Stimulated activated CD8-positive, alpha-beta memory T cell treated with anti-CD3 and anti-CD28 coated beads, Interleukin-15, amount 100 ng/mL, for 24 hours (primary cell): ENCODE data around the gene UBE2Q1.
"Not testable (repeated sequence)": the region's sequence is repeated elsewhere in the genome, so short reads cannot be mapped to it uniquely, and the experiment has no call there.

Experiments used
- DNase-seq: peaks from one replicate; pipeline ENCODE4 v3.0.0-alpha.2; 2020; ENCODE audit warnings: low read depth

The UBE2Q1 gene

DNA sequence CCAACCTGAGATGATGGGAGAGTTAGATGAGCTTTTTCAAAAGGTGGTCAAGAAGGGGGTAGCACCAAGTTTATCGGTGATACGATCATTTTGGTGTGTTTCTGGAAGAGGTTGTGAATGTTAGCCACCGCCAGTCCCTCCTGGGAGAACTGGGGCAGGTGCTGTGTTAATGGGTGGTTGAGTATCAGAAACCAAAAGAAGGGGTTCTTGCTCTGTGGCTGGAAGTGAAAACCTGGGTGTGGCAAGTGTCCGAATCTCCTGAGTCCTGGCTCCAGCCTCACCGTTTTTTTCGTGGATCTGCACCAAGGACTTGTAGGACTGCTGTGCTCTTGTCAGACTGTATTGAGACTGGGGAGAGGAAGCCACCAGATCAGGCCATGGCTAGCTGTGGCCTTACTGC, 7.8 kb downstream of the UBE2Q1 start:
- DNase-seq: no peak

DNA sequence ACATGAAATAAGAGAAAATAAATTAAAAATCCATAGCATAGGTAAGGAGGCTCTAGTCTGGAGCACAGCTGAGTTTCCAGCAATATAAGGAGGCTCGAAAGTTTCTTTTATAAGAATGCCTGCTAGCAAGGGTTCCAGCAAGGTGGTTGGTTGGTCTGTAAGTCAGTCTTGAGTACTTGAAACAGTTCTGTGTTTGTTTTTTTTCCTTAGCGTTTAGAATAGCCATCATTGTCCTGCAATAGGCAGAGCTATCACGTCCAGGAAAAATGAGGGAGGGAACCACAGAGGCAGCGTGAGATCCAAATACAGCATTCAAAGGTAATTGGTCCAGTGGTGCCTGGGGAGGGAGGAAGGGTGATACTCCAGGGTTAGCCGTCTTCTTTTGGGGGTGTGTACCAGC, 8.4 kb downstream of the UBE2Q1 start:
- no peak for DNase-seq

DNA sequence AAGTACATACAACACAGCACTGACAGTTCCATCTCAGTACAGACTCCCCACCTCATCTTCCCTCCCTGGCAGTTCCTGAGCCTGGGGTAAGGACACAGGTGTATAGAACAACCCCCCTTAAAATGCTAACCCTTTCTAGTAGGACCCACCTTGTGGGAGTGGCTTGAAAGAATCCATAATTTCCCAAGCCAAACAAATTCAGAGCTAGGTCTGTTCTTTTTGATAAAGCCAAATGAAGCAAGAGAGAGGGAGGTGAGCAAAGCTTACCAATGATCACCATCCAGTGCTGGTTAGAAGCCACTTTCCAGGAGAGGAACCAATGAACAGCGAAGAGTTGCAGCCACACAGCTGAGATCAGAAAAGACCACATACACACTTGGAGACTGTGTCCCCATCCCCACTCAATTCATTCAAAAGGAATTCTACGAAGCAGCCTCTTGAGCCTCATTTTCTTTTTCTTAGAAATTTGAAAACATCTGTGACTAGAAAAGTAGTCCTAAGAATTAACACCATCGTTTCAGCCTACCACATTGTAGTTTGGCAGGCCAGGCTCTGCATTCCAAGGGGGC, 9.2 kb downstream of the UBE2Q1 start:
- no peak for DNase-seq

DNA sequence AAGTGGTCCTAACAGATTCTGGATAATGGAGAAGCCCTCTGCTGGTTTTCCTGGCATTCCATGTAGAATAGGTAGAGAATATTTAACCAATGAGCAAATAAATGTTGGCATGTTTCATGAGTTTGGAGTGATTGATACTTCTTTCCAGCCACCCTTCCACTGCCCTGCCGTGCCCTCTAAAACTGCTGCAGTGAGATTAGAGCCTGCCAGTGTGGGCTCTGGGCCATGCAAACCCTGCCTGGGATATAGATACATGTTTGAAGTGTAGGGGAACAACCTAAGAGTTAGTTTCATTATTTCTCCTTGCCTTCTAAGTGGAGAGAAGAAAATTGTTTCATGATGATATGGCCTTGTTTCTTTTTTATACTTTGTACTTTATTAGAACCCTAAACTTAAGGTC, 10.4 kb downstream of the UBE2Q1 start:
- no peak for DNase-seq

DNA sequence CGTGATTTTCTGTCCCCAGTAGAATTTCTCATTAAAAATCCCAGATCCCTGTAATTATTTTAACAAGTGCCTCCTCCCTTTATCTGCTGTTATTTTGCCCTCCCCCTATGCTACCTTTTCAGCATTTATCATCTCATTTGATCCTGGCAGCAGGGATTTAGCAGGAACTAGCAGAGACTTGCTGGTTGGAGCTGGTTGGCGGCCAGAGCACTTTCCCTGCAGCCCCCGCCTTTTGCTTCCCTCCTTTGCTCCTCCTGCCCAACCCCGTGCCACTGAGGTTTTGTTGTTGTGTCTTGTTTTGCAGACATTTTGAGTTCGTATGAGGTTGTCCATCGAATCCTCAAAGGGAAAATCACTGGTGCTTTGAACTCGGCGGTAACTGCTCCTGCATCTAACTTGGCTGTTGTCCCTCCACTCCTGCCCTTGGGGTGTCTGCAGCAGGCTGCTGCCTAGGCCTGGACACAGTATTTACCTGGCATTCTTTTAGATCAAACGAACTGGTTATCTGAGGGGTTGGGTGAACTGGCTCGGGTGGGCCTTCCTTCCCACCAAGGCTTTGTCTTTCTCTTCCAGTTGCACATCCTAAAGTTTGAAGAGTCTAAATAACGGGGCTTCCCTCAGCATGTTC, 11.2 kb downstream of the UBE2Q1 start:
- no peak for DNase-seq

DNA sequence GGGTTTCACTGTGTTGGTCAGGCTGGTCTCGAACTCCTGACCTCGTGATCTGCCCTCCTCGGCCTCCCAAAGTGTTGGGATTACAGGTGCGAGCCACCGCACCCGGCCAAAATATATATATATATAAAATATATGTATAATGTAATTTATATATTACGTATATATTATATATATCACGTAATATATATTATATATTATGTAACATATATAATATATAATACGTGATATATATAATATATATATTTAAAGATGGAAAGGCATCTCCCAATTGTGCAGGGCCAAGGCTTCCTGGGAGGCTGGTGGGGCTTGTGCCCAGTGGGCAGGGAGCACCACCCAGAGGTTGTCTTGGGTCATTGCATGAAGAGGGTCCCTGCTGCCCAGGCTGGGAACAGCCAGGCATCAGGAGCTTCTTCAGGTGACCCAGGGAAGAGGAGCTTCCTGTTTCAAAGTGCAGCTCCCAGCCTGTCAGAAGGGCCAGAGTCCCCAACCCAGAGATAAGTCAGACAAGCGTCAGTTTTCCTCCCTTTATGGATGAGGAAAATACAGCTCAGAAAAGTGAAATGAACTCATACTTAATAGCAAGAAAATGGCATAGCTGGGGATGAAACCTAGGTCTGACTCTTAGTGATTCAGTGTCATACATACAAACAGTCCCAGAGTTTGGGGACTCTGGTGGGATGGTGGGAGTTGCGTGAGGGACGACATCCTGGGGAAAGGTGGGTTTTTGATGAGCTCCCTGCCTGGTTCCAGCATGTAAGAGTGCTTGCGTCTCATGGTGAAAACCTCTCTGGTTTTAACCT, 12.0 kb downstream of the UBE2Q1 start:
- no peak for DNase-seq

DNA sequence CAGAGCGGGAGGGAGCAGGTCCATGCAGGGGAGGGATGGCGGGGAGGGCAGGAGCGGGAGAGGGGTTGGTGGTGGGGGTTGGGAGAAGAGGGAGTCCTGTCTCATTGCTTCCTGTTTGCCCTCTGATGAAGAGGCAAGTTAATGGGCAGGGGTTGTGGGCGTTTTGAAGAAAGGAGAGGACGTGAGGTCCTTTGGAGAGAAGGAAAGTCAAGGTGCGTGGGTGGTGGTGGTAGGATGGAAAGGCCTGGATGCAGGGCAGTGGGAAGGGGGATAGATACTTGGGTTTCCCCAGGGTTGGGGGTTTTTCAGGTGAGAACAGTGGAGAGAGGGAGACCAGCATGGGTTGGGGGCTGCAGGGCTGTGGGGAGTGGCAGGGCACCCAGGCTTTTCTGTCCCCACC, 17.2 kb downstream of the UBE2Q1 start:
- no peak for DNase-seq

DNA sequence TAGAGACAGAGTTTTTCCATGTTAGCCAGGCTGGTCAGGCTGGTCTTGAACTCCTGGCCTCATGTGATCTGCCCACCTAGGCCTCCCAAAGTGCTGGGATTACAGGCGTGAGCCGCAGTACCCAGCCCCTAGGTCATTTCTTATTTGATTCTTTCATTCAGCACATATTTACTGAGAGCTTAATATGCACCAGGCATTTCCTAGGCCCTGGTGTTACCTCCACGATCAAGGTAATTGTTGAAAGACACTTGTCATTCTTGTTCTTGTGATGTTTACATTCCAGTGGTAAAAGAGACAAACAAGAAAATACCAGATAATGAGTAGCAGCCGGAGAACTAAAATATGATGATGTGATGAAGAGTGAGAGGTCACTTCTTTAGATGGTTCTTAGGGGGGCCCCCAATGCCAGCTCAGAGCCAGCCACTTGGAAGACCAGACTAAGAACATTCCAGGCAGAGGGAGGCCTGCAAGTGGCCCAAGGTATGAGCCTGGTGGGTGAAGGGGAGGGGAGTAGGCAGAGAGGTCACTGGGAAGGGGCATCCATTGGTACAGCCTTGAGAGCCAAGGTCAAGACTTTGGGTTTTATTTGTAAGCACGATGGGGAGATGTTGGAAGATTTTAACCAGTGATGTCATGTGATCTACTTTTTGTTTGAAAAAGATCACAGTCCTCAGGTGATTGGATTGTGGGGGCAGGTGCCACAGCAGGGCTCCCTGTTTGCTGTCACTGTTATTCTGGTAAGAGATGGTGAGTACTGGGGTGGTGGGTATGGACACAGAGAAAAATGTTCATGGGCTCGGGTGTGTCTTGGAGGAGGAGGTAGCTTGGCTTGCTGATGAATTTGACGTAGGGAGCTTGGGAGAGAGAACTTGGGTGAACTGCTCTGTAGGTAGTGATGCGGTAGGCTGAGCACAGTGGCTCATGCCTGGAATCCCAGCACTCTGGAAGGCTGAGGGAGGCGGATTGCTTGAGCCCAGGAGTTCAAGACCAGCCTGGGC, 18.7 kb downstream of the UBE2Q1 start:
- DNase-seq: no peak

DNA sequence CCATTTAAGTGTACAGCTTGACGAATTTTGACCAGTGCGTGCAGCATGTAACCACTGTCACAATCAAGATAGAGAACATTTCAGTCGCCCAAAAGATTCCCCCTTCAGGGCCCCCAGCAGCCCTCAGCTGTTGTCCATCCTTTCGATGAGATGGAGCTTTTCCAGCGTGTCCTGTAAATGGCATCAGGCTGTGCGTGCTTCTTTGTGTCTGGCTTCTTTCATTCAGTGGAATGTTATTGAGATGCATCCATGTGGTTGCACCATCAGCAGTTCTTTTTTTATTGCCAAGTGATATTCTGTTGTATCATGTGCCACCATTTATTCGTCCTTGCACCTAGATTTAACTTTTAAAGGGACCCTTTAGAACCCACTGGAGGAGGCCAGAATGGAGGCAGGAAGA, 21.9 kb downstream of the UBE2Q1 start:
- DNase-seq: no peak

DNA sequence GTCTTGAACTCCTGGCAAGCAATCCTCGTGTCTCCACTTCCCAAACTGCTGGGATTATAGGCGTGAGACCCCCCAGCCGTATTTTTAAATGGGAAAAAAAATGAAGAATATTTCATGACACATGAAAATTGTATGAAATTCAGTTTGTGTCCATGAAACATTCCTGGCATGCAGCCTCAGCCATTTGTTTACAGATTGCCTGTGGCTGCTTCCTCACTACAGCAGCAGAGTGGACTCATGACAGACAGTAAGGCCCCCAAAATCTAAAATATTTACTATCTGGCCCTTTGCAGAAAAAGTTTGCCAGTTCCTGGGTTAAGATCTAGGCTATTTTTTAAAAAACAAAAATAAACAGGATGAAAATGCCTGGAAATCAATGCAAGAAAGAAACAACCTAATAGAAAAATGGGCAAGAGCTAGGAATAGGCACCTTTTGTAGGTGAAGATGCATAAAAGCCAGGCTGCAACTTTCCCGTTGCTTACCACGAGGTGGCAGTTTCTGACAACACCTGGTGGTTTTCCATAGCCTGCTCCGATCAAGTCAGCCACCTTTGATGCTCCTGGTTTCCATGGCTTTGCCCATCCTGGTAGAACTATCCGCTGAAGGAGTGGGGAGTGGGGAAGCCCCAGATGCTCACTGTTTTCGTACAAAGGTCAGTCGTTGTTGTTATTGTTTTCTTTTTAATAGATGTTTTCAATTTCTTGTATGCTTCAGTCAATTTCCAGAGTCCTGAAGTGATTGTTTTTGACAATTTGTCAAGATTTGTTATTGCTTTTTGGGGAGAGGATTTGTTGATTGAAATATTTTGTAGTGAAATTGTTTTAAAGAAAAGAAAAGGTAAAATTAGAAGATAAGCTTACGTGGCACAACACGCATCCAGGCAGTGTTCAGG, 24.3 kb downstream of the UBE2Q1 start:
- no peak for DNase-seq

DNA sequence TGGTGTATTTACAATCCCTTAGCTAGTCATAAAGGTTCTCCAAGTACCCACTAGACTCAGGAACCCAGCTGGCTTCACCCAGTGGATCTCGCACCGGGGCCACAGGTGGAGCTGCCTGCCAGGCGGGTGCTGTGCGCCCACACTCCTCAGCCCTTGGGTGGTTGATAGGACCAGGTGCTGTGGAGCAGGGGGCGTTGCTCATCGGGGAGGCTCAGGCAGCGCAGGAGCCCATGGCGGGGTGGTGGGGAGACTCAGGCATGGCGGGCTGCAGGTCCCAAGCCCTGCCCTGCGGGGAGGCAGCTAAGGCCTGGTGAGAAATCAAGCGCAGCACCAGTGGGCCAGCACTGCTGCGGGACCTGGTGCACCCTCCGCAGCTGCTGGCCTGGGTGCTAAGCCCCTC, 26.5 kb downstream of the UBE2Q1 start:
- not testable (repeated sequence) for DNase-seq

DNA sequence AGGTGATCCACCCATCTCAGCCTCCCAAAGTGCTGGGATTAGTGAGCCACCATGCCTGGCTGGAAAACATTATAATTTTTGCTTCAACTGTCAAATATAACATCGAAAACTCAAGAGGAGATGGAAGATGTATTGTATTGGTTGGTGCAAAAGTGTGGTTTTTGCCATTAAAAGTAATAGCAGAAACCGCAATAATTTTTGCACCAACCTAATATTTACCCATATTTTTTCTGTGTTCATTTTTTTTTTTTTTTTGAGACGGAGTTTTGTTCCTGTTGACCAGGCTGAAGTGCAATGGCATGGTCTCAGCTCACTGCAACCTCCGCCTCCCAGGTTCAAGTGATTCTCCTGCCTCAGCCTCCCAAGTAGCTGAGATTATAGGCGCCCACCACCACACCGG, 29.2 kb downstream of the UBE2Q1 start:
- DNase-seq: no peak

DNA sequence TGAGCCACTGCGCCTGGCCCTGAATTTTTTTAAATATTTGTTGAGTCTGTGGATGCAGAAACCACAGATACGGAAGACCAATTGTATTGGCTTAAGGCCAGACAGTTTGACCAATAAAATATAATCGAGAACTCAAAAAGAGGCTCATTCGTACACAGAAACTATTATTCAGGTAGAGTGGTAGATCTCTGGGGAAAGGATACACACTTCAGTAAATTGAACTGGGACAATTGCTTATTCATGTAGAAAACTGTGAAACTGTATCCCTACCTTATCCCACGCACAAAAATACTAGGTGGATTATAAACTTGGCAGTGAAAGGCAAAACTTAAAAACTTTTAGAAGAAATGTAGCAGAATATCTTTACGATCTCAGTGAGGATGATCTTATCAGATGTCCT, 31.3 kb downstream of the UBE2Q1 start:
- no peak for DNase-seq

DNA sequence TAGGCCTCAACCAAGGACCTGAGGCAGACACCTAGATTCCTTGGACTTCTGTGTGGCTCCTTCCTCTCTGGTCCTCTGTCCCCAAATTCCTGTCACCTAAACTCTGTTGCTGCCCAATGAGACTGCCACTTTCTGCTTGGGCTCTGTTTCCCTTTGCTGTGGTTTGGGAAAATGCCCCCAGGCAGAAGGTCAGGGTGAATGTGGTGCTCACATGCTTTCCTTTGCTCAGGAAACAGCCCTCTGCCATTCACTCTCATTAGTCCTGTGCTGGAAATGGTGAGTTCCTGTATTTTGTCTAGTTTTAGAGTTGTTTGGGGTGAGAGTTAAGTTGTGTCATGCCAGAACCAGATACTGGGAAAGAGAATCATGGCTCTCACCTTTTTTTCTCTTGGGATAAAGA, 33.6 kb downstream of the UBE2Q1 start:
- no peak for DNase-seq

DNA sequence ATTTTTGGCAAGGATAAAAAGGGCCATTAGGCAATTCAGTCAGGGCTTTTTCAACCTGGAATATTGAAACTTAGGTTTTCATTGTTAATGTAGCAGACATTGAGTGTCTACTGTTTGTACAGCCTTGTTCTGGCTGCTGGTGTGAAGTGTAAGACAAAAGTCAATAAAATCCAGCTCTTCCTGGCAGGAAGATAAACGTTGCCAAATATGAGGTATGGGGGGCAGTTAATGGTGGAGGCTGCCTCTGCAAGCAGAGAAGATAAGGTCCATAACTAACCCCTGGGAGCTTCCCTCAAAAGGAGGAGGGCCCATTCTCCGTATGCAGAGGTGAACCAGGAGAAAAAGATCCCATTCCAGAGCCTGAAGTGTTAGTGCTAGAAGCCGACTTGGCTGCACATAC, 36.8 kb downstream of the UBE2Q1 start:
- no peak for DNase-seq

DNA sequence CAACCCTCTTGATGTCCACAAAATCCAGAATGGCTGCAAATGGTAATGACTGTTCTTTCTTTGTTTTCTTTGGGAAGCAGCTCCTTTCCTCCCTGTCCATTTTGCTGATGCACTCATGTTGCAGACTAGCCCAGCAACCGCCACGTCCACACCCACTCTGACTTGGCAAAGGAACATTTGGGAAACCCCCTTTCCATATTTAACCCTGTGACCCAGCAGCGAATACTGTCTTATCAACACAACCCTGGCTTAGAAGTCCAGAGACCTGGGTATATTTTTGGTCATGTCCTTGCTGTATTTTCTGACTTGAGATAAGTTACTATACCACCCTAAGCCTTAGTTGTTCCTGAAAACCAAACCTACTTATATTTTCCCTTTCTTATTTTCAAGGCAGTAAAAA, 38.1 kb downstream of the UBE2Q1 start:
- no peak for DNase-seq

DNA sequence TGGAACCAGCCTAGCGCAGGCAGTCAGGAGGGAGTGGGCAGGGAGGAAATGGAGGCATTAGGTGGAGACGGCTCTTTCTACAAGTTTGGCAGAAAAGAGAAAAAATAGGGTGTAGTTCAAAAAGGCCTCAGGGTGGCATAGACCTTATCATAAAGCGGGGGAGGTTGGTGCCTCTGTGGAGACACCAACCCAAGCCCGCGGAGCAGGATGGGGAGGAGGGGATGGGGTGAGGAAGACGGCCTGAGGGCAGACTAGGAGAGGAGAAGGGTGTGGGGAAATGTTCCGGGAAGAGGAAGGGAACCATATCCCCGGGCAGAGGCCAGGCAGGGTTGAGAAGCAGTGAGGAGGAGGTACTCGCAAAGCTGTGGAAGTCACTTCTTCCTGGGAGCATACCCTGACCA, 38.9 kb downstream of the UBE2Q1 start:
- DNase-seq: no peak

DNA sequence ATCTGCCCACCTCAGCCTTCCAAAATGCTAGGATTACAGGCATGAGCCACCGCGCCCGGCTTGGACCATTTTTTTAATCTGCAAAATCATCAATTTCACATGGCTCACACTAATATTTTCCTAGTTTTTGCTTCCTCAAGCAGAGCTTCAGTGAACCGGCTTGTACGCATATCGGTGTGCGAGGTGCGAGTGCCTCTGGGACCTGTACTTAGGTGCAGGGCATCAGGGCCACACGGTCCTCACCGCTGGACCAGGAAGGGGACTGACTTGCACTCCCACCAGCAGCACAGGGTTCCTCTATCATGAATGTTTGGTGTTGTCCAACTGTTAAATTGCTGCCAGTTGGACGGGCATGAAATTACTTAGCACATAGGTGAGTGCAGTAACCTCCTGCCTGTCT, 40.8 kb downstream of the UBE2Q1 start:
- no peak for DNase-seq

DNA sequence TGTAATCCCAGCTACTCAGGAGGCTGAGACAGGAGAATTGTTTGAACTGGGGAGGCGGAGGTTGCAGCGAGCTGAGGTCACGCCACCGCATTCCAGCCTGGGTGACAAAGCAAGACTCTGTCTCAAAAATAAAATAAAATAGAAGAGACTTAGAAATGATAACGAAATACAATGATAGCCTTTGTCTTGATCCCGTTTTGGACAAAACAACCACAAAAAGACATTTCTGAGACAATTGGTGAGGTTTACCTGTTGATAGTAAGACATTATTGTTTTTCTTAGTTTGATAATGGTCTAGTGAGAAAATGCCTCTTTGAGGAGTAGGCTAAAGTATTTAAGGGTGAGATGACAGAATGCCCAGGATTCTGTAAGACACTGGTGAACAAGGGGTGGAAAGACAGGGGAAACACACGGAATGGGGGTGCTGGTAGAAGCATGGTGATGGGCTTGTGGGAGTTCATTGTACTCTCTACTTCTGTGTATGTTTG, 44.4 kb downstream of the UBE2Q1 start:
- DNase-seq: no peak

DNA sequence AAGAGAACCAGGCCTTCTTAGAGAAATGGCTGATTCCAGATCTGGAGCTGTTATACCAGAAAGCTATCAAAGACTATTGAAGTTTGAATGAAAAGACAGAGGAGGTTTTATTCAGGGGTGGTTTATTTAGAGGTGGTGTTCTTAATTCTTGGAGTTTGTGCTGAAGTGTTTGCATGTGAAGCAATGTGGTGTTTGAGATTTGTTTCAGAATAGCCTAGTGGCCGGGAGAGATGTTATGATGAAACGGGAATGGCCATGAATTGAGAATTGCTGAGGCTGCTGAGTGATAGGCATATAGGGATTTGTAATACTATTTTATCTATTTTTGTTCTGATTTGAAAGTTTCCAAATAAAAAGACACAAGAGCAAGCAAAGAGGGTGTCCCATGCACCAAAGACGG, 45.7 kb downstream of the UBE2Q1 start:
- DNase-seq: no peak

DNA sequence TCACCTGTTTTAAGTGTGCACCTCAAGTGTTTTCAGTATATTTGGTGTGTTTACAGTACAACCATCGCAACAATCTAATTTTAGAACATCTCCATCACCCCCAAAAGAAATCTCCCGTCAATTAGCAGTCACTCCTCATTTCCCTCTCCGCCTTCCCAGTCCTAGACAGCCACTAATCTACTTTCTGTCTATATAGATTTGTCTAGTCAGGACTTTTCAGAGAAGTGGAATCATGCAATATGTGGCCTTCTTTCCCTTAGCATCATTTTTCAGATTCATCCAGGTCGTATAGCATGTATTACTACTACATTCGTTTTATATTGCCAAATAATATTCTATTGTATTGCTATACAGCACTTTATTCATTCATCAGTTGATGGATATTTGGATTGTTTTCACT, 54.6 kb downstream of the UBE2Q1 start:
- DNase-seq: no peak
